ENCODE data around the gene LRRC42.

LRRC42 gene

GRCh38 chr1:53942127-53942957, 3.8 kb upstream of the LRRC42 start:
- DNase-seq = no peak

GRCh38 chr1:53943090-53943489, 3.1 kb upstream of the LRRC42 start:
- DNase-seq = no peak

- DNase-seq = no peak
Measured at GRCh38 chr1:53943490-53944043, 2.6 kb upstream of the LRRC42 start.

- DNase-seq = no peak
Measured at GRCh38 chr1:53944469-53945182, 1.5 kb upstream of the LRRC42 start.

- no peak for DNase-seq
Measured at GRCh38 chr1:53945183-53945432, 1.0 kb upstream of the LRRC42 start.

- DNase-seq = peak; percentile 96 to 97
Measured at GRCh38 chr1:53945433-53946251, 508 bp upstream of the LRRC42 start, which contains the start of gene IFT25. Gene IFT25 (minus strand): TSS chr1:53945699. CDS start chr1:53940082, 5,617 bp downstream.

GRCh38 chr1:53947172-53947907, 1.2 kb downstream of the LRRC42 start:
- DNase-seq = no peak

GRCh38 chr1:53948291-53948690, 2.1 kb downstream of the LRRC42 start:
- no peak for DNase-seq

GRCh38 chr1:53949023-53949990, 3.2 kb downstream of the LRRC42 start:
- DNase-seq = no peak

- DNase-seq = no peak
Measured at GRCh38 chr1:53951697-53952096, 5.5 kb downstream of the LRRC42 start.

GRCh38 chr1:53954128-53954527, 8.0 kb downstream of the LRRC42 start:
- DNase-seq = no peak

GRCh38 chr1:53956308-53957168, 10.4 kb downstream of the LRRC42 start:
- no peak for DNase-seq

- no peak for DNase-seq
Measured at GRCh38 chr1:53957194-53957818, 11.2 kb downstream of the LRRC42 start.

GRCh38 chr1:53959664-53960250, 13.6 kb downstream of the LRRC42 start:
- DNase-seq = no peak

GRCh38 chr1:53962395-53962794, 16.2 kb downstream of the LRRC42 start:
- no peak for DNase-seq

GRCh38 chr1:53963460-53963859, 17.3 kb downstream of the LRRC42 start:
- DNase-seq = no peak

GRCh38 chr1:53964109-53964508, 18.0 kb downstream of the LRRC42 start:
- DNase-seq = no peak

- DNase-seq = no peak
Measured at GRCh38 chr1:53966794-53967193, 20.6 kb downstream of the LRRC42 start.

GRCh38 chr1:53967409-53968124, 21.4 kb downstream of the LRRC42 start:
- no peak for DNase-seq
